Natural killer cell (primary cell): Measurements from ENCODE around the gene ATXN10. TPM values are rescaled to one million over a fixed set of nuclear protein-coding genes. Genes with fewer than 3 reads are reported as not detected.

Experiments
- ATAC-seq, 3 donors: fragments of 150-1000 bp in 2 of 3; fragments of 200-7000 bp in 1 of 3; cut with Tn5 transposase; 1 replicate in 1 of 3; 2 replicates in 2 of 3; pipeline ENCODE4 v1.10.0; 2021; ENCODE audit warnings: mild to moderate bottlenecking in 2 of 3, moderate library complexity in 2 of 3
- DNase-seq, 2 donors: peaks; one replicate each; pipeline versions ENCODE4 v3.0.0 to v3.0.0-alpha.2; 2013 to 2021; ENCODE audit warnings: mixed read lengths in 1 of 2
- H3K27ac ChIP-seq: one replicate; pipeline ENCODE4 v1.5.1; 2013; ENCODE audit warnings: mild to moderate bottlenecking, low read length
- H3K27me3 ChIP-seq: one replicate; pipeline ENCODE4 v1.6.1; 2013; ENCODE audit warnings: low read length; ENCODE audit not compliant: control insufficient read depth, insufficient read depth
- H3K36me3 ChIP-seq: one replicate; pipeline ENCODE4 v1.6.1; 2013; ENCODE audit warnings: low read length; ENCODE audit not compliant: control insufficient read depth, insufficient read depth
- H3K4me1 ChIP-seq: one replicate; pipeline ENCODE4 v1.6.1; 2013; ENCODE audit warnings: low read length; ENCODE audit not compliant: control insufficient read depth, insufficient read depth
- H3K4me3 ChIP-seq: one replicate; pipeline ENCODE4 v1.5.1; 2013; ENCODE audit warnings: low read length
- H3K9me3 ChIP-seq: one replicate; pipeline ENCODE4 v1.6.1; 2013; ENCODE audit warnings: low read length; ENCODE audit not compliant: control insufficient read depth, insufficient read depth
- H3K27ac Mint-ChIP-seq, 2 donors: one replicate each; pipeline ENCODE4 v1.8.0; 2022; ENCODE audit warnings: mild to moderate bottlenecking in 2 of 2, mixed read lengths in 2 of 2, moderate library complexity in 1 of 2
- H3K27me3 Mint-ChIP-seq, 2 donors: one replicate each; pipeline ENCODE4 v1.8.0; 2022; ENCODE audit warnings: low read depth in 2 of 2, mixed read lengths in 2 of 2
- H3K36me3 Mint-ChIP-seq: one replicate; pipeline ENCODE4 v1.8.0; 2022; ENCODE audit warnings: mixed read lengths
- H3K4me1 Mint-ChIP-seq, 2 donors: one replicate each; pipeline ENCODE4 v1.8.0; 2022; ENCODE audit warnings: mixed read lengths in 2 of 2
- H3K4me3 Mint-ChIP-seq: one replicate; pipeline ENCODE4 v1.8.0; 2022; ENCODE audit warnings: mild to moderate bottlenecking, moderate library complexity, mixed read lengths
- H3K9me3 Mint-ChIP-seq, 2 donors: one replicate each; pipeline ENCODE4 v1.8.0; 2022; ENCODE audit warnings: mixed read lengths in 2 of 2
- WGBS: methylation state at CpG from one replicate; pipeline ENCODE4 v1.1.7; 2013; ENCODE audit warnings: missing lambda C conversion rate; ENCODE audit not compliant: insufficient coverage; 5-methylcytosine and 5-hydroxymethylcytosine counted together
- intact Hi-C: fragments of 100-400 bp; cut with micrococcal nuclease; formaldehyde crosslinking; loops from one replicate; pipeline ENCODE4 v1.14.2; 2022
- total RNA-seq, 4 donors: library from RNA; stranded (reverse); fragments of 120-200 nt in 1 of 4; gene quantifications; one replicate each; pipeline versions ENCODE4 v1.2.3 to v1.2.4, GENCODE V29; 2013 to 2022
- TF ChIP-seq, protein P1 (sequence below): fragments of 200-600 bp; IDR thresholded peaks from one replicate; pipeline ENCODE4 v1.8.0; 2022; ENCODE audit warnings: antibody characterized with exemption

The ATXN10 gene
- total RNA-seq, 3 donors from 2014 or later (not counting 1 experiment from before 2014, with no cell fraction given) = 79.3 to 90.5 (median 88.8) TPM

DNA sequence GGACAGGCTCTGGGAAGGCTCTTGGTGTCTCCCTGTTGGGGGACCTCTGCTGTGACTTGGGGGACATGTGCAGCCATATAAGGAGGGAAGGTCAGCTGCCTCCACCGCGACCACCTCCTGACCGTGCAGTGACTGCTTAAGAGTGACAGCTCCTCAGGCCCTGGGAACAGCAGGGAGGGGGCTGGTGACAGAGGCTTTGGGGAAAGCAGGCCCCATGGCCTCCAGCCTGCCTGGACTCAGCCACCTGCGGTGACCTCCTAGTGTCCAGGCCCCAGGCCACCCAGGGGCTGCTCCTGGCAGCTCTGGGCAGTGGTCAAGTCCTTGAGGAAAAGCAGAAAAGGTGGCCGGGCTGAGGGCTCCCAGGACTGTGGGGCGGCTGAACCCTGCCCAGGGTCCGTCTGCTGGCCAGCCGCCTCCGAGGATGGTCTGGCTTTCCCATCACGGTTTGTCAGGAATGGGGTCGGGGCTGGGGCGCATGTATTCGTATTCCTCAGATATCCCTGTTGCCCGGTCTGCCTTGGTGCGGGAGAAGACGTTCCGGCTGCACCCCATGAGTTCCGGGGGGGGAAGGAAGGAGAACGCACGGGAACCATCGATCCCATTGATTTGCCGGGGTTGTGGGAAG is 208.6 kb downstream of the ATXN10 start:
- no peak overlapping the region for H3K4me3 Mint-ChIP-seq
- H3K27me3 ChIP-seq = peaks cover 19% of the 10 kb centered on the region
- H3K36me3 ChIP-seq = no peaks in the 10 kb centered on the region
- peaks cover 23 to 36% of the 10 kb centered on the region in 2 donors for H3K27me3 Mint-ChIP-seq
- DNase-seq (no peak), ATAC-seq (no peak)
- no peak overlapping the region for H3K27ac ChIP-seq
- H3K36me3 Mint-ChIP-seq = no peaks in the 10 kb centered on the region
- H3K9me3 ChIP-seq = no peaks in the 10 kb centered on the region
- 33% methylated on average over 22 of the region's 22 CpGs for WGBS
- TF ChIP-seq, protein P1, sequence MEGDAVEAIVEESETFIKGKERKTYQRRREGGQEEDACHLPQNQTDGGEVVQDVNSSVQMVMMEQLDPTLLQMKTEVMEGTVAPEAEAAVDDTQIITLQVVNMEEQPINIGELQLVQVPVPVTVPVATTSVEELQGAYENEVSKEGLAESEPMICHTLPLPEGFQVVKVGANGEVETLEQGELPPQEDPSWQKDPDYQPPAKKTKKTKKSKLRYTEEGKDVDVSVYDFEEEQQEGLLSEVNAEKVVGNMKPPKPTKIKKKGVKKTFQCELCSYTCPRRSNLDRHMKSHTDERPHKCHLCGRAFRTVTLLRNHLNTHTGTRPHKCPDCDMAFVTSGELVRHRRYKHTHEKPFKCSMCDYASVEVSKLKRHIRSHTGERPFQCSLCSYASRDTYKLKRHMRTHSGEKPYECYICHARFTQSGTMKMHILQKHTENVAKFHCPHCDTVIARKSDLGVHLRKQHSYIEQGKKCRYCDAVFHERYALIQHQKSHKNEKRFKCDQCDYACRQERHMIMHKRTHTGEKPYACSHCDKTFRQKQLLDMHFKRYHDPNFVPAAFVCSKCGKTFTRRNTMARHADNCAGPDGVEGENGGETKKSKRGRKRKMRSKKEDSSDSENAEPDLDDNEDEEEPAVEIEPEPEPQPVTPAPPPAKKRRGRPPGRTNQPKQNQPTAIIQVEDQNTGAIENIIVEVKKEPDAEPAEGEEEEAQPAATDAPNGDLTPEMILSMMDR = no peak
- H3K4me1 Mint-ChIP-seq = no peaks in the 10 kb centered on the region
- no peak overlapping the region for H3K4me3 ChIP-seq
- H3K4me1 ChIP-seq = no peaks in the 10 kb centered on the region
- intact Hi-C loops = no loop called here
- no peaks in the 10 kb centered on the region for H3K9me3 Mint-ChIP-seq
- H3K27ac Mint-ChIP-seq = no peak overlapping the region

DNA sequence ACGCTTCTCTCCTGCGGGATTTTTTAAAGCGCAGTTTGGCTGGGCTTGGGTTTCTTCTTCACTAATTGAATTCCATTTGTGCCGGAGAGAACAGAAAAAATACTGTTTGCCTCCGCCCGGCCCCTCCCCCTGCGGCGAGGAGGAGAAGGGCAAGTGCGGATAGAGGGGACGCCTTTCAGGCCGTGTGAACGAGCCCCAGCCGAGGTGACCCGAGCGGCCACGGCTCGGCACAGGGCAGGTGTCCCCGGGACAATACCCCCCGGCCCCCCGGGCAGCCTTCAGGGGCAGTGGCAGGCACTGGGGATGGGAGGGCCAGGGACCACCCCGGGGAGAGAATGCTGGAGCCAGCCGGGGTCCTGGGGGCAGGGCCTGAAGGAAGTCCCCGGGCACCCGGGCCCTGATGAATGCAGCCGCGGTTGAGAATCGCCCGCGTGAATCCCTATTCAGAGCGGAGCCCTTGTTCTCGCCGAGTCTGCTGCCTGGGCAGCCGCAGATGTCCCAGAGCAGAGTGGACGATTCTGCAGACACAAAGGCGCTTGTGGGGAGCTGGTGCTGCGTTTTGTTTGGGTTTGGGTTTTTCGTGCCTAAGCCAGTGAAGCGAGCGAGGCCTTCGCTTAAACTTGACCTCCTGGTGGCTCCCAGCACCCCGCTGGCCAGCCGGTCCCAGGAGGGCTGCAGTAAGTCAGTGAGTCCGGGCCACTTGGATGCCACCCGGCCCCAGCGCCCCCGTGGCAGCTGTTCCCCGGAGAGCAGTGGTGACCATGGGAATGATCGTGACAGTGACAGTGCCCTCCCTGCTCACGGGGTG is 209.3 kb downstream of the ATXN10 start:
- Mint-ChIP-seq H3K4me3 (no peak overlapping the region), H3K36me3 (no peaks in the 10 kb centered on the region), H3K9me3 (no peaks in the 10 kb centered on the region), H3K27ac (no peak overlapping the region), H3K4me1 (no peaks in the 10 kb centered on the region), H3K27me3 (peaks cover 23 to 35% of the 10 kb centered on the region in 2 donors)
- no peak overlapping the region for H3K4me3 ChIP-seq
- no peaks in the 10 kb centered on the region for H3K36me3 ChIP-seq
- 16% methylated on average over 49 of the region's 49 CpGs for WGBS
- intact Hi-C loops = no loop called here
- H3K9me3 ChIP-seq = no peaks in the 10 kb centered on the region
- TF ChIP-seq, protein P1 = no peak
- DNase-seq = no peak
- H3K4me1 ChIP-seq = no peaks in the 10 kb centered on the region
- H3K27ac ChIP-seq = no peak overlapping the region
- no peak for ATAC-seq
- H3K27me3 ChIP-seq = peaks cover 19% of the 10 kb centered on the region

DNA sequence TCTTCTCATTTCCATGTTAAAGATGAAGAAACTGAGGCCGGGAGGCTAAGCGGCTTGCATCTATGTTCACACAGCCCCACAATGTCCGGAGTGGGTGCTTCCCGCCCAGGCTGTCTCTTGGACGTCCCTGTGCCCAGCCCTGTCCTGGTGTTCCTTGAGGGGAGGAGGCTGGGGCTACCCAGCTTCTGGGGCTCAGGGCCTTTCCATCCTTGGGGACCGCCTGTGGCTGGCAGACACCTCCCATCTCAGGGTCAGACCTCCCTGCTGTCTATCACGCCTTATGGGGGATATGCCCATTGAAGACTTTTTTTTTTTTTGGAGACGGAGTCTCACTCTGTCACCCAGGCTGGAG is 209.9 kb downstream of the ATXN10 start:
- WGBS = 77% methylated on average over 8 of the region's 8 CpGs
- no peaks in the 10 kb centered on the region for H3K9me3 ChIP-seq
- no peaks in the 10 kb centered on the region for H3K9me3 Mint-ChIP-seq
- H3K27me3 Mint-ChIP-seq = peaks cover 23 to 35% of the 10 kb centered on the region in 2 donors
- no peaks in the 10 kb centered on the region for H3K4me1 ChIP-seq
- no peak overlapping the region for H3K27ac ChIP-seq
- H3K27me3 ChIP-seq = peaks cover 19% of the 10 kb centered on the region
- TF ChIP-seq, protein P1 = no peak
- intact Hi-C loops = no loop called here
- no peaks in the 10 kb centered on the region for H3K4me1 Mint-ChIP-seq
- no peak for DNase-seq
- H3K36me3 Mint-ChIP-seq = no peaks in the 10 kb centered on the region
- H3K4me3 Mint-ChIP-seq = no peak overlapping the region
- ATAC-seq = no peak
- no peak overlapping the region for H3K4me3 ChIP-seq
- H3K36me3 ChIP-seq = no peaks in the 10 kb centered on the region
- no peak overlapping the region for H3K27ac Mint-ChIP-seq
